ENCODE data around the gene EHMT1.
A peak's percentile ranks its signal among the peaks of the same experiment; 100 is the strongest.

The EHMT1 gene

DNA sequence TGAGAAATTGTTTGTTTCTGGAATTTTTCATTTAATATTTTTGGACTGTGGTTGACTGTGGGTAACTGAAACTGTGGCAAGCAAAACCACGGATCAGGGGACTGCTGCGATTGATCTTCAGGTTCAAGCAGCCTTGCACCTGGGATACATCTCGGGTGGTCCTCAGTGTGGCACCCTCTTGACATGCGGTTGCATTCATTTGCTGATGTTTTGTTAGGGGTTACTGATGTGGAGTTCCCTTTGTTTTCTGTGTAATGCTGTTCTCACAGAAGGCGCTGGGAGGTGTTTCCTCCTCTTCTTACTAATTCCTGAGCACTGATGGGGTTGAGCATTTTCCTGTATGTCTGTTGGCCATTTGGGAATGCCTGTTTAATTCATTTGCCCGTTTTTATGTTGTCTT is 60.4 kb downstream of the EHMT1 start:
- Histone ChIP-seq H3K9ac (ENCODE audit: low read length) (peak overlapping the region; percentile 16; the same call in 1 of the 2 replicates), H3K27me3 (replicated peaks; ENCODE audit: insufficient read depth, low read length) (no peaks in the 10 kb centered on the region), H3K4me2 (ENCODE audit: low read depth, low read length) (peak overlapping the region; percentile 13; the same call in 1 of the 2 replicates), H3K4me1 (ENCODE audit: low read length) (peaks cover 47% of the 10 kb centered on the region), H3K9me2 (replicated peaks; ENCODE audit: insufficient read depth, low read length) (no peaks in the 10 kb centered on the region), H3F3A (ENCODE audit: insufficient read depth, low read length) (peaks cover 39% of the 10 kb centered on the region), H3K9me3 (replicated peaks; ENCODE audit: insufficient read depth, low read length) (no peaks in the 10 kb centered on the region), H2AFZ (ENCODE audit: low read length) (no peak overlapping the region), H3K36me3 (replicated peaks; ENCODE audit: insufficient read depth, low read length) (no peaks in the 10 kb centered on the region), H3K79me2 (ENCODE audit: low read length) (peaks cover 71% of the 10 kb centered on the region), H3K27ac (ENCODE audit: low read length) (peak overlapping the region; percentile 86), H3K4me3 (ENCODE audit: low read length) (no peak overlapping the region), H4K20me1 (ENCODE audit: insufficient read depth, low read length) (no peaks in the 10 kb centered on the region)
- peak; percentile 24 for DNase-seq
- TF ChIP-seq, protein P1, sequence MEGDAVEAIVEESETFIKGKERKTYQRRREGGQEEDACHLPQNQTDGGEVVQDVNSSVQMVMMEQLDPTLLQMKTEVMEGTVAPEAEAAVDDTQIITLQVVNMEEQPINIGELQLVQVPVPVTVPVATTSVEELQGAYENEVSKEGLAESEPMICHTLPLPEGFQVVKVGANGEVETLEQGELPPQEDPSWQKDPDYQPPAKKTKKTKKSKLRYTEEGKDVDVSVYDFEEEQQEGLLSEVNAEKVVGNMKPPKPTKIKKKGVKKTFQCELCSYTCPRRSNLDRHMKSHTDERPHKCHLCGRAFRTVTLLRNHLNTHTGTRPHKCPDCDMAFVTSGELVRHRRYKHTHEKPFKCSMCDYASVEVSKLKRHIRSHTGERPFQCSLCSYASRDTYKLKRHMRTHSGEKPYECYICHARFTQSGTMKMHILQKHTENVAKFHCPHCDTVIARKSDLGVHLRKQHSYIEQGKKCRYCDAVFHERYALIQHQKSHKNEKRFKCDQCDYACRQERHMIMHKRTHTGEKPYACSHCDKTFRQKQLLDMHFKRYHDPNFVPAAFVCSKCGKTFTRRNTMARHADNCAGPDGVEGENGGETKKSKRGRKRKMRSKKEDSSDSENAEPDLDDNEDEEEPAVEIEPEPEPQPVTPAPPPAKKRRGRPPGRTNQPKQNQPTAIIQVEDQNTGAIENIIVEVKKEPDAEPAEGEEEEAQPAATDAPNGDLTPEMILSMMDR (IDR thresholded peaks at IDR 0.05; ENCODE audit: low read length): no peak
- TF ChIP-seq EZH2 (optimal IDR thresholded peaks at IDR 0.05; ENCODE audit: low read depth, low read length) (no peak), EZH2phosphoT487 (IDR thresholded peaks at IDR 0.05; ENCODE audit: low read length) (no peak)

DNA sequence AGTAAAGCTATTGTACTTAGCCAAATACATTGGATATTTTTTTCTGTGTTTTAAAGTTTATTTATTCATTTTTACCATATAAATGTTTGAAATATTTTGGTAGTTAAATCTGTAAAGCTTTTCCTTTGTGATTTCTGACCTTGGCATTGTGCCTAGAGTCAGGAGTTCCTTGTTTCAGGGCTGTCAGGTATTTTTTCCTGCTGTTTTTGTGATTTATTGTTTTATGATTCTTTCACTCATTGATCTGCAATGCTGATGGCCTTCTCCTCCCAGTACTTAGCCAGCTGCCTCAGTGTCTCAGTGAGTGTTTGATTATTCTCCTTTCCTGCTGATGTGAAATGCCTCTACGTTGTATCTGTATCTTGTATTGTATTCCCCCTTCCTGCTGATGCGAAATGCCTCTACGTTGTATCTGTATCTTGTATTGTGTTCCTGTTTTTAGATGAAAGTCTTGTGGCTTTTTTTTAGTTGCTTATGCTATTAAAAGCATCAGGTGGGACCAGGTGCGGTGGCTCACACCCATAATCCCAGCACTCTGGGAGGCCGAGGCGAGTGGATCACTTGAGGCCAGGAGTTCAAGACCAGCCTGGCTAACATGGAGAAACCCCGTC is 61.0 kb downstream of the EHMT1 start:
- Histone ChIP-seq H3K4me2 (ENCODE audit: low read depth, low read length) (peak overlapping the region; percentile 13; the same call in 1 of the 2 replicates), H4K20me1 (ENCODE audit: insufficient read depth, low read length) (no peaks in the 10 kb centered on the region)
- peak; percentile 10 for DNase-seq

DNA sequence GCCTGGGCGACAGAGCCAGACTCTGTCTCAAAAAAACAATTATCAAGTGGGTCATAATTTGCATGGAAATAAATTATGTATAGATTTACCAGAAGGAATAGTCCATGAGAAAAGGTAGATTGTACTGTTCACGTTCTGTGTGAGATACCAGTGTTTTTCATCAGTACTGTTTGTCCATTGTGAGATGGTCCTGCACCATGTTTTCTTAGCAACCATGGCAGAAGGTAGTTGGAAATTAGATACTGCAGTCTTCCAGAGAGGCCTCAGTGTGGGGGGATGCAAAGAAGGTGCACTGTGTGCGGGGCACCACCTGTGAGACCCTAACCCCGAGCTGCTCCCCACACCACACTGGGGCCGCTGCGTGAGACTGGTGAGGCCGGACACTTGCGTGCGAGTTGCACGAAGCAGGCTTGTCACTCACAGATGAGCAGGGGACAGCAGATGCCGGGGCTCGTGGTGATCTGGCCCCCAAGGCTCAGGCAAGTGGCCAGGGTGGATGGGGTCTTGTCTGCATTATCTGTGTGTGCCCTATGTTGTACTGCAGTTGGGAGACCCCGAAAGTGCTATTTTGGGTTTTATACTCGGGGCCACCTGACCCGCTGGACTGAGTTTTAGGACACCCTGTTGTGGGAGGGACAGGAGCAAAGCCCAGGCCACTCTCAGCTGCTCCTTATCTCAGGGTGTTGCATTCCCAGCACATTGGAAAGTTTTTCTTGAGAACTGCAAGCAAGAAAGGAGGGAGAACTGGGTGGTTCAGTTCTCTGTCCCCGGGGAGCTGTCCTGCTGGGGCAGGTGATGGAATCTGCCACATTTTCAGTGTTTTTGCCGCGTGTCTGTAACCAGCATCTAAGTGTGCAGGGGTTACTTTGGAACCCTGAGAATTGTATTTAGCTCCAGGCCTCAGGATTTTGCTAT is 61.9 kb downstream of the EHMT1 start:
- H3F3A ChIP-seq (ENCODE audit: insufficient read depth, low read length): peaks cover 39% of the 10 kb centered on the region
- no peaks in the 10 kb centered on the region for H3K27me3 ChIP-seq (replicated peaks; ENCODE audit: insufficient read depth, low read length)
- no peaks in the 10 kb centered on the region for H3K36me3 ChIP-seq (replicated peaks; ENCODE audit: insufficient read depth, low read length)
- no peaks in the 10 kb centered on the region for H3K9me2 ChIP-seq (replicated peaks; ENCODE audit: insufficient read depth, low read length)
- no peak overlapping the region for H3K9ac ChIP-seq (ENCODE audit: low read length)
- peaks cover 47% of the 10 kb centered on the region for H3K4me1 ChIP-seq (ENCODE audit: low read length)
- peak overlapping the region; percentile 86; the same call in 1 of the 2 replicates for H3K27ac ChIP-seq (ENCODE audit: low read length)
- no peak for DNase-seq
- no peak overlapping the region for H3K4me2 ChIP-seq (ENCODE audit: low read depth, low read length)
- no peak overlapping the region for H2AFZ ChIP-seq (ENCODE audit: low read length)
- H3K9me3 ChIP-seq (replicated peaks; ENCODE audit: insufficient read depth, low read length): no peaks in the 10 kb centered on the region
- no peak overlapping the region for H3K4me3 ChIP-seq (ENCODE audit: low read length)
- no peaks in the 10 kb centered on the region for H4K20me1 ChIP-seq (ENCODE audit: insufficient read depth, low read length)
- TF ChIP-seq EZH2 (optimal IDR thresholded peaks at IDR 0.05; ENCODE audit: low read depth, low read length): no peak
- TF ChIP-seq EZH2phosphoT487 (IDR thresholded peaks at IDR 0.05; ENCODE audit: low read length): no peak
- TF ChIP-seq, protein P1 (IDR thresholded peaks at IDR 0.05; ENCODE audit: low read length): no peak
- H3K79me2 ChIP-seq (ENCODE audit: low read length): peaks cover 76% of the 10 kb centered on the region

More for the DNA sequence above, 61.0 kb downstream of the EHMT1 start:
- no peak overlapping the region for H3K4me3 ChIP-seq (ENCODE audit: low read length)
- TF ChIP-seq EZH2phosphoT487 (IDR thresholded peaks at IDR 0.05; ENCODE audit: low read length) (no peak), EZH2 (optimal IDR thresholded peaks at IDR 0.05; ENCODE audit: low read depth, low read length) (no peak)
- TF ChIP-seq, protein P1 (IDR thresholded peaks at IDR 0.05; ENCODE audit: low read length): no peak
- H3K27ac ChIP-seq (ENCODE audit: low read length): peak overlapping the region; percentile 86
- H3K36me3 ChIP-seq (replicated peaks; ENCODE audit: insufficient read depth, low read length): no peaks in the 10 kb centered on the region
- H3K9me3 ChIP-seq (replicated peaks; ENCODE audit: insufficient read depth, low read length): no peaks in the 10 kb centered on the region
- H3K27me3 ChIP-seq (replicated peaks; ENCODE audit: insufficient read depth, low read length): no peaks in the 10 kb centered on the region
- H3K79me2 ChIP-seq (ENCODE audit: low read length): peaks cover 71% of the 10 kb centered on the region
- no peaks in the 10 kb centered on the region for H3K9me2 ChIP-seq (replicated peaks; ENCODE audit: insufficient read depth, low read length)
- H2AFZ ChIP-seq (ENCODE audit: low read length): no peak overlapping the region
- H3K4me1 ChIP-seq (ENCODE audit: low read length): peaks cover 47% of the 10 kb centered on the region
- peak overlapping the region; percentile 16 for H3K9ac ChIP-seq (ENCODE audit: low read length)
- H3F3A ChIP-seq (ENCODE audit: insufficient read depth, low read length): peaks cover 39% of the 10 kb centered on the region

All from MM.1S (cell line).